ENCODE data around the gene NAP1L4.

The NAP1L4 gene

GRCh38 chr11:2901854-2902783 is 90.0 kb downstream of the NAP1L4 start:
- peak overlapping the region; percentile 94 to 96 for H3K9ac ChIP-seq (ENCODE audit: low read depth in 1 of 2, low read length in 2 of 2)
- H3K27ac ChIP-seq (ENCODE audit: low read depth, low read length): peak overlapping the region; percentile 91
- no peaks in the 10 kb centered on the region for H3K9me3 ChIP-seq (ENCODE audit: control insufficient read depth in 1 of 2, low read length in 2 of 2)
- no peaks in the 10 kb centered on the region for H3K36me3 ChIP-seq (ENCODE audit: control insufficient read depth in 1 of 2, insufficient read depth in 2 of 2, low read length in 2 of 2)
- peaks cover 35 to 51% of the 10 kb centered on the region in 2 donors for H3K4me1 ChIP-seq (ENCODE audit: control insufficient read depth in 1 of 2, insufficient read depth in 2 of 2, low read length in 2 of 2)
- peak overlapping the region; percentile 80 to 81 for H3K4me3 ChIP-seq (ENCODE audit: low read depth in 1 of 2, low read length in 2 of 2)
- no peaks in the 10 kb centered on the region for H3K27me3 ChIP-seq (ENCODE audit: control insufficient read depth in 1 of 2, insufficient read depth in 2 of 2, low read length in 2 of 2)

- peaks cover 35 to 51% of the 10 kb centered on the region in 2 donors for H3K4me1 ChIP-seq (ENCODE audit: control insufficient read depth in 1 of 2, insufficient read depth in 2 of 2, low read length in 2 of 2)
- H3K27ac ChIP-seq (ENCODE audit: low read depth, low read length): peak overlapping the region; percentile 69
- H3K27me3 ChIP-seq (ENCODE audit: control insufficient read depth in 1 of 2, insufficient read depth in 2 of 2, low read length in 2 of 2): no peaks in the 10 kb centered on the region
- H3K4me3 ChIP-seq (ENCODE audit: low read depth in 1 of 2, low read length in 2 of 2): peak overlapping the region; percentile 63 to 81
- H3K9ac ChIP-seq (ENCODE audit: low read depth in 1 of 2, low read length in 2 of 2): peak overlapping the region; percentile 66 to 96
- H3K9me3 ChIP-seq (ENCODE audit: control insufficient read depth in 1 of 2, low read length in 2 of 2): no peaks in the 10 kb centered on the region
- H3K36me3 ChIP-seq (ENCODE audit: control insufficient read depth in 1 of 2, insufficient read depth in 2 of 2, low read length in 2 of 2): no peaks in the 10 kb centered on the region
Observed at GRCh38 chr11:2901196-2901796, 90.8 kb downstream of the NAP1L4 start.

GRCh38 chr11:2899080-2899783 is 92.9 kb downstream of the NAP1L4 start:
- no peaks in the 10 kb centered on the region for H3K36me3 ChIP-seq (ENCODE audit: control insufficient read depth in 1 of 2, insufficient read depth in 2 of 2, low read length in 2 of 2)
- H3K27ac ChIP-seq (ENCODE audit: low read depth, low read length): peak overlapping the region; percentile 43
- H3K27me3 ChIP-seq (ENCODE audit: control insufficient read depth in 1 of 2, insufficient read depth in 2 of 2, low read length in 2 of 2): no peaks in the 10 kb centered on the region
- peaks cover 28 to 43% of the 10 kb centered on the region in 2 donors for H3K4me1 ChIP-seq (ENCODE audit: control insufficient read depth in 1 of 2, insufficient read depth in 2 of 2, low read length in 2 of 2)
- peak overlapping the region; percentile 10 to 19 for H3K9ac ChIP-seq (ENCODE audit: low read depth in 1 of 2, low read length in 2 of 2)
- no peak overlapping the region for H3K4me3 ChIP-seq (ENCODE audit: low read depth in 1 of 2, low read length in 2 of 2)
- no peaks in the 10 kb centered on the region for H3K9me3 ChIP-seq (ENCODE audit: control insufficient read depth in 1 of 2, low read length in 2 of 2)

- Histone ChIP-seq H3K9me3 (ENCODE audit: control insufficient read depth in 1 of 2, low read length in 2 of 2) (no peaks in the 10 kb centered on the region), H3K27me3 (ENCODE audit: control insufficient read depth in 1 of 2, insufficient read depth in 2 of 2, low read length in 2 of 2) (no peaks in the 10 kb centered on the region), H3K4me3 (ENCODE audit: low read depth in 1 of 2, low read length in 2 of 2) (no peak overlapping the region), H3K36me3 (ENCODE audit: control insufficient read depth in 1 of 2, insufficient read depth in 2 of 2, low read length in 2 of 2) (no peaks in the 10 kb centered on the region), H3K27ac (ENCODE audit: low read depth, low read length) (peak overlapping the region; percentile 43), H3K4me1 (ENCODE audit: control insufficient read depth in 1 of 2, insufficient read depth in 2 of 2, low read length in 2 of 2) (peaks cover 28 to 40% of the 10 kb centered on the region in 2 donors), H3K9ac (ENCODE audit: low read depth in 1 of 2, low read length in 2 of 2) (peak overlapping the region in 1 of 2 donors; percentile 25)
Observed at GRCh38 chr11:2898366-2899079, 93.6 kb downstream of the NAP1L4 start.

GRCh38 chr11:2897048-2897447 is 95.1 kb downstream of the NAP1L4 start:
- H3K36me3 ChIP-seq (ENCODE audit: control insufficient read depth in 1 of 2, insufficient read depth in 2 of 2, low read length in 2 of 2): no peaks in the 10 kb centered on the region
- H3K27ac ChIP-seq (ENCODE audit: low read depth, low read length): no peak overlapping the region
- no peak overlapping the region for H3K4me3 ChIP-seq (ENCODE audit: low read depth in 1 of 2, low read length in 2 of 2)
- H3K9me3 ChIP-seq (ENCODE audit: control insufficient read depth in 1 of 2, low read length in 2 of 2): no peaks in the 10 kb centered on the region
- H3K9ac ChIP-seq (ENCODE audit: low read depth in 1 of 2, low read length in 2 of 2): no peak overlapping the region
- H3K27me3 ChIP-seq (ENCODE audit: control insufficient read depth in 1 of 2, insufficient read depth in 2 of 2, low read length in 2 of 2): no peaks in the 10 kb centered on the region
- peaks cover 36 to 40% of the 10 kb centered on the region in 2 donors for H3K4me1 ChIP-seq (ENCODE audit: control insufficient read depth in 1 of 2, insufficient read depth in 2 of 2, low read length in 2 of 2)

GRCh38 chr11:2896047-2896446 is 96.1 kb downstream of the NAP1L4 start:
- Histone ChIP-seq H3K36me3 (ENCODE audit: control insufficient read depth in 1 of 2, insufficient read depth in 2 of 2, low read length in 2 of 2) (no peaks in the 10 kb centered on the region), H3K27me3 (ENCODE audit: control insufficient read depth in 1 of 2, insufficient read depth in 2 of 2, low read length in 2 of 2) (no peaks in the 10 kb centered on the region), H3K9me3 (ENCODE audit: control insufficient read depth in 1 of 2, low read length in 2 of 2) (no peaks in the 10 kb centered on the region), H3K27ac (ENCODE audit: low read depth, low read length) (no peak overlapping the region), H3K9ac (ENCODE audit: low read depth in 1 of 2, low read length in 2 of 2) (no peak overlapping the region), H3K4me1 (ENCODE audit: control insufficient read depth in 1 of 2, insufficient read depth in 2 of 2, low read length in 2 of 2) (peaks cover 41 to 46% of the 10 kb centered on the region in 2 donors), H3K4me3 (ENCODE audit: low read depth in 1 of 2, low read length in 2 of 2) (no peak overlapping the region)
